GM23338 (cell line): ENCODE results near the gene ATP8B2.

Experiments used
- CTCF ChIP-seq, 2 experiments: fragments of 200-600 bp in 1 of 2; sonication (generic) in 1 of 2; conservative IDR thresholded peaks; 2 replicates each; pipeline versions ENCODE4 v1.5.1 to v1.6.1; 2016 to 2017; ENCODE audit warnings: antibody characterized with exemption in 2 of 2, low read depth in 2 of 2, mild to moderate bottlenecking in 2 of 2, moderate library complexity in 1 of 2
- EZH2phosphoT487 ChIP-seq: fragments of 200-600 bp; sonication (generic); IDR thresholded peaks from one replicate; pipeline ENCODE4 v1.8.1; 2018; ENCODE audit warnings: antibody characterized with exemption; ENCODE audit not compliant: unreplicated experiment
- POLR2AphosphoS5 ChIP-seq: IDR thresholded peaks from 2 replicates; pipeline ENCODE4 v1.6.1; 2016; ENCODE audit warnings: antibody characterized with exemption, low read depth
- TF ChIP-seq, protein P1 (sequence below): IDR thresholded peaks from one replicate; pipeline ENCODE4 v1.6.1; 2018; ENCODE audit warnings: antibody characterized with exemption; ENCODE audit not compliant: unreplicated experiment

DNA sequence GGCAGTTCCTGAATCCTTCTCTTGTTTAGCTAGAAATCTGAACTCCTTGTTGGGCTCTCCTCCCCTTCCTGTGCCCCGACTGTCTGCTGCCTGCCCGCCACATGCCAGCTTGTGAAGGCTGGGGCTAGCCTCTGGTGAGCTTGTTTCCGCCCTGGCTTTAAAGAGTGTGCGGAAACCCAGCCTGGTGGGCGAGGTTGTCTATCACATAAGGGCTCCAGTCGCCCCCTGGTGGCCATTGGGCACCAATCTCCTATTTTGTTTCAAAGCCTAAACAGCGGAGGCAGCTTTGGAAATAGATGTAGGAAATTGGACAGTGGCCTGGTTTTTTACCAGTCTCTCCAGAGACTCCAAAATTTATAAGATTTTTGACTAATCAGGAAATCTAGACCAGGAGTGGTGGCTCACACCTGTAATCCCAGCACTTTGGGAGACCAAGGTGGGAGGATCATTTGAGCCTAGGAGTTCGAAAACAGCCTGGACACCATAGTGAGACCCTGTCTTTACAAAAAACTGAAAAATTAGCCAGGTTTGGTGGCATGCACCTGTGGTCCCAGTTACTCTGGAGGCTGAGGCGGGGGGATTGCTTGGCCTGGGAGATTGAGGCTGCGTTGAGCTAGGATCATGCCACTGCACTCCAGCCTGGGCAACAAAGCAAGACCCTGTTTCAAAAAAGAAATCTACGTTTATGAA, 9.8 kb downstream of the ATP8B2 start:
- TF ChIP-seq CTCF (conservative IDR thresholded peaks at IDR 0.05; ENCODE audit: low read depth in 2 of 2) (peak; percentile 87 to 93), POLR2AphosphoS5 (no peak), EZH2phosphoT487 (no peak)
- TF ChIP-seq, protein P1, sequence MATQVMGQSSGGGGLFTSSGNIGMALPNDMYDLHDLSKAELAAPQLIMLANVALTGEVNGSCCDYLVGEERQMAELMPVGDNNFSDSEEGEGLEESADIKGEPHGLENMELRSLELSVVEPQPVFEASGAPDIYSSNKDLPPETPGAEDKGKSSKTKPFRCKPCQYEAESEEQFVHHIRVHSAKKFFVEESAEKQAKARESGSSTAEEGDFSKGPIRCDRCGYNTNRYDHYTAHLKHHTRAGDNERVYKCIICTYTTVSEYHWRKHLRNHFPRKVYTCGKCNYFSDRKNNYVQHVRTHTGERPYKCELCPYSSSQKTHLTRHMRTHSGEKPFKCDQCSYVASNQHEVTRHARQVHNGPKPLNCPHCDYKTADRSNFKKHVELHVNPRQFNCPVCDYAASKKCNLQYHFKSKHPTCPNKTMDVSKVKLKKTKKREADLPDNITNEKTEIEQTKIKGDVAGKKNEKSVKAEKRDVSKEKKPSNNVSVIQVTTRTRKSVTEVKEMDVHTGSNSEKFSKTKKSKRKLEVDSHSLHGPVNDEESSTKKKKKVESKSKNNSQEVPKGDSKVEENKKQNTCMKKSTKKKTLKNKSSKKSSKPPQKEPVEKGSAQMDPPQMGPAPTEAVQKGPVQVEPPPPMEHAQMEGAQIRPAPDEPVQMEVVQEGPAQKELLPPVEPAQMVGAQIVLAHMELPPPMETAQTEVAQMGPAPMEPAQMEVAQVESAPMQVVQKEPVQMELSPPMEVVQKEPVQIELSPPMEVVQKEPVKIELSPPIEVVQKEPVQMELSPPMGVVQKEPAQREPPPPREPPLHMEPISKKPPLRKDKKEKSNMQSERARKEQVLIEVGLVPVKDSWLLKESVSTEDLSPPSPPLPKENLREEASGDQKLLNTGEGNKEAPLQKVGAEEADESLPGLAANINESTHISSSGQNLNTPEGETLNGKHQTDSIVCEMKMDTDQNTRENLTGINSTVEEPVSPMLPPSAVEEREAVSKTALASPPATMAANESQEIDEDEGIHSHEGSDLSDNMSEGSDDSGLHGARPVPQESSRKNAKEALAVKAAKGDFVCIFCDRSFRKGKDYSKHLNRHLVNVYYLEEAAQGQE = no peak
